Stimulated activated CD8-positive, alpha-beta memory T cell treated with anti-CD3 and anti-CD28 coated beads, Interleukin-12 subunit alpha, Interleukin-12 subunit beta, amount 100 ng/mL, for 24 hours (primary cell): ENCODE data around the gene SUFU.

ENCODE experiments used
- DNase-seq: peaks from one replicate; pipeline ENCODE4 v3.0.0-alpha.2; 2020; ENCODE audit errors: extremely low read depth

SUFU gene

DNA sequence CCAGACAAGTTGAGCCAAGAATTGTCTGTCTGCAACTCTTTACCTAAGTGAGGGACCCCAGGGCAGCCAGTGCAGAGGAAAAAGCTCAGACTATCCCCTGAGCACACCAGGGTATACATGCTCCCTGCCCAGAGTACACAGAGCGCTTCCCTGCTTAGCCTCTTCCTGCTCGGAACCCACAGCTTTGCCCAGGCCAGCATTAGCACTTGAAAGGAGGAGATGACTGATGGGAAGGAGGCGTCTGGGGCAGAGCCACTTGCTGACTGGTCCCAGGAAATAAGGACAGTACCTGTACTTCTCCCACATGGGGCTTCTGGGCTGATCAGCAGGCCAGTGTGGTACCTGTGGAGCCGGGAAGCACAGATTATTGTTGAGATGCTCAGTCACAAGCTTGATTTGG lies 92.1 kb downstream of the SUFU start:
- no peak for DNase-seq

DNA sequence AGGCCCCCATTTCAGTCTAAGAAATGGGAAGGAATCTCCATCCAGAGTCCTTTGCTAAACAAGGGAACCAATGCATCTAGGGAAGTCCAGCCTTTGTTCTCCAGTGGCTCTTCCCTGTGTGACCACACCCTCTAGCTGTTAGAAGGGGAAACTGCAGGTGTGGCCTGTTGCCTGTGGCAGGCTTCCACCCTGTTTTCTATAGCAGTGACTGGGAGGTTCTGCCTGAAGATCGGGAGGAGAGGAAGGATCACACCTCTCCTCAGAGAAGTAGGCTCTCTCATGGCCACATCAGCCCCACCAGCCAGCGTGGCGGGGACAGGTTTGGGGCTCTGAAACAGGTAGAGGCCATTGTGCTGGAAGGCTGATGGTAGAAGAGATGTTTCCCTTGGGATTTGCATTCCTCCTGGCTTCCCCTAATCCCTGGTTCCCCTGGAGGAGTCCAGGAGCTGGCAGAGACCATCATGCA lies 92.8 kb downstream of the SUFU start:
- DNase-seq: no peak

DNA sequence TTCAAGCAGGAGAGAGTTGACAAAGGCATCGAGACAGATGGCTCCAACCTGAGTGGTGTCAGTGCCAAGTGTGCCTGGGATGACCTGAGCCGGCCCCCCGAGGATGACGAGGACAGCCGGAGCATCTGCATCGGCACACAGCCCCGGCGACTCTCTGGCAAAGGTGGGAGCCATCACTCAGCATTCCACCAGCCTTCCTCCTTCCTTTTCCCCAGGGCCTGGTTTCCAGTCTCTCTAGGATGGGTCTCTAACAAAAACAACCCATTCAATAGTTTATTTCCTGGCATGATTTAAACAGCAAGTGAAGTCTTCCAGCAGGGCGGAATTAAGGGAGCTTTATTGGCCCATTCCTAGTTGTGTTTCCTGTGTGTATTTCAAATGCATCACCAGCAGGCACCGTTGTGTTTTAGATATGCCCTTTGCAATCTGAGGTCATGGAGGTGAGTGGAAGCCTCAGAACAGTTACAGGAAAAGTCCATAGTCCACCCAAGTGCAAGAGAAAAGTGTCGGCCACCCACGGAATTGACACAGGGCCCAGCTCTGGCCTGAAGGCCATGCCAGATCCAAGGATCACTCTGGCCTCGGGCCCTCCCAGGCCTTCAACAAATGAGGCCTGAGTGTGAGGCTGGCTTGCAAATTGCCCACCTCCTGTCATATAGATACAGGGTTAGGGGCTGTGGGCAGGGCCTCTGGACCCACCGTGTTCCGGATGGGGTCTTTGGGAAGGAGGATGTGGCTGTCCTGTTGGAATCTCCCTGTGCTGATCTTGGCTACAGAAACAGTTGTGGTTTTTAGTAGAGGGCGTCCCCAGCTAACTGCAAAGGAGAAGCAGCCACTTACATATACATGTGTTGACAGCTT lies 93.6 kb downstream of the SUFU start:
- DNase-seq: no peak

DNA sequence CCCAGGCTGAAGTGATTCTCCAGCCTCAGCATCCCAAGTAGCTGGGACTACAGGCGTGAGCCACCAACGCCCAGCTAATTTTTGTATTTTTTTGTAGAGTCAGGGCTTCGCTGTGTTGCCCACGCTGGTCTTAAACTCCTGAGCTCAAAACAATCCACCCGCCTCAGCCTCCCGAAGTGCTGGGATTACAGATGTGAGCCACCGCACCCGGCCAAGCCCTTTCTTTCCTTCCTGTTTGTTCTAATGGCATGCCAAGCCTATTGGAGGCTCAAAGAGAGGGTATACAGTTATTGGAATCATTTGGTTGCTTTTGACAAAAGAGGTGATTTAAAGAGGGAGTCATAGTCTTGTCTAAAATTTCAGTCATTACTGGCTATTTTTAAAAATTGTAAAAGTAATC lies 94.5 kb downstream of the SUFU start:
- no peak for DNase-seq

DNA sequence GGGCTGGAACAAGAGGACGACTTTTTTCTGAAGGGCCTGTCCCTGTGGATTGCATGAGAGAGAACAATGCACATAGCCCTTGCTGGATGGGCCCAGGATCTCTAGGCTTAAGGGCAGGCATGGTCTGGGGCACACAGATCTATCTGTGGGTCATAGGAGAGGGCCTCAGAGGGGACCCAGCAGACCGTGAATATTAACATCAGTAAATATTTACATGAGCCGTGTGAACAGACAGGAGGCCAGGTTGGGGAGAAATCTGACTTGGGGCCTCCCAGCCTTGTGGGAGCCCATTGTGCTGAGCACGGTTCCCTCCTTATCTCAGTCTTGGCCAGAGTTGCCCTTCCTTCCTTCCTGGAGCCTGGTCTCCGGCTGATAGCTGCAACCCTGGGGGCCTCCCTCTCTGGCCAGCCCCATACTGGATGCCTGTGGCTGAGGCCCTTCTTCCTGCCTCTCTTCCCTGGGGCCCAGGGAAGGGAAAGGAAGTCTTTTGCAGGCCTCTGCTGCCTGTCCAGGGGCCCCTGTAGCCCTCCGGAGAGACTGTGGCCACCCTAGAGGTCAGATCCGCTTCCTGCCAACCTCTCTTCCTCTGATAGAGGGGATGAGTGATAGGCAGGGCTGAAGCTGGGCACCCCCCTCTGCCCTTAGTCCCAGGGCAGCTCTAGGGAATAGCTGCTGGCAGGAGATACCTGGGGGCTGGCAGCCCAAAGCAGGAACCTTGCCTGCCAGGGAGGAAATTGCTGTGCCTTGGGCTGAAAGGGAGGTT lies 96.0 kb downstream of the SUFU start:
- no peak for DNase-seq

DNA sequence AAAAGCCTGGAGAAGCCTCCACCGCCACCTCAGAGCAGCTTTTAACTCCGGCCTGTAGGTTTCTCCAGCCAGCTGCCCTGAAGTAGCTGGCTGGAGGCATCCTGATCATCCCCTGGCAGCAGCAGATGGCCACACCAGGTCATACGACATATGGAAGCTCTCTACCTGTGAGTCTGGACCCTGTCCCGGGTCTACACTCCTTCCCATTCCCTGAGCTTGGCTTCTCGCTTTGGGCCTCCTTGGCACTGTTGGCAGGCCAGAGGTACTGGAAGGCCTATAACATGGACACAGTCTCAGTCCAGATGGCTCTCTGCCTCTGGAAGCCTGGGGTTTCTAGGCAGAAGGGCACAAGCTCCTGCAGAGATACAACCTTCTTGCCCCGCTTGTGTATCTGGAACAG lies 97.0 kb downstream of the SUFU start:
- DNase-seq: no peak

DNA sequence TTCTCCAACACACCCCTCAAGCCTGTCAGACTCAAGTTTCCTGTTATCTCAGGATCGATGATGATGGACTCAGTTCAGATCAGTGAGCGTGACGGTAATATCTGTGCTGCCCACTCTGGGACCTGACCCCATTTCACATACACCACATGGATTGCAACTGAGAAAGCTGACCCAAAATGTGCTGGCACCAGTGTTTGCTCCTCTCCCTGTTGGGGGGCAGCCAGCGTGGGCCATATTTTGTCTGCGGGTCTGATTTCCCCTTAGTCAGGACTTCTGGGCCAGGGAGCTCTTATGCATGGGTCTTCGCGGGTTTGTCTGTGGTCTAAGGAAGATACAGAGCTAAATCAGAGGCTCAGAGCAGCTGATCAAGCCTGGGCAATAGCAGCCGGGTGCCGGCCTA lies 97.9 kb downstream of the SUFU start:
- no peak for DNase-seq

DNA sequence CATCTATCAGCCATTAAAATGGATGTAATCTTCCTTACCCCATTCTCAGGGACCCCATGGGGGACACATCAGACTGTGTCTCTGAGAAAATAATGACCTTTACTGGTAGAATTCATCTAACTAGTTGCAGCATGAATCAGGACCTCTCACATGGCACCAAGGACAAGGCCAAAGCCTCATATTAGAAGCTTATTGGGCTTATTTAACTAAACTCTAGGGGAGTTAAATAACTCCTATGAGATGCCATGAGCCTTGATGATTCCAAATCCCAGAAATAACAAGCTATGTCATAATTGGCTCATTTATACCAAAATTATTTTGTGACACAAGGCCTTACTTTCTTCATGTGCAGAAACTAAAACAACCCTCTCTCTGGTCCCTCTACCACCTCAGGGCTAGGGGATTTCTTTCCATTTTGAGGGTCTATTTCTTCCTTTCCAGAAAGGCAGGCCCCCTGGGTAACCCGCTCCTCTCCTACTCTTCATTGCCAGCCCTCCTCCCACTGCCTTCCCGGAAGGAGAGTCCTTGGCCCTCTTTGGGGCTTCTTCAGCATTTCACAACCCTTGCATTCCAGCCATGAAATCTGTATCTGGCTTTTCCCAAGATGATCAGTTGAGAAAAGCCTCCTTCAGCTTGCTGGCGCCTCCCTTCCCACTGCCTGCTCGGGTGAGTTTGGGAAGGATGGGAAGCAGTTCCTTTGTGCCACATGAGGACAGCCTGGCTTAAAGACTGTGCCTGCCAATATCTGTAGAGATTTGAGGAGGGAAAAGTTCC lies 98.7 kb downstream of the SUFU start:
- DNase-seq: no peak

DNA sequence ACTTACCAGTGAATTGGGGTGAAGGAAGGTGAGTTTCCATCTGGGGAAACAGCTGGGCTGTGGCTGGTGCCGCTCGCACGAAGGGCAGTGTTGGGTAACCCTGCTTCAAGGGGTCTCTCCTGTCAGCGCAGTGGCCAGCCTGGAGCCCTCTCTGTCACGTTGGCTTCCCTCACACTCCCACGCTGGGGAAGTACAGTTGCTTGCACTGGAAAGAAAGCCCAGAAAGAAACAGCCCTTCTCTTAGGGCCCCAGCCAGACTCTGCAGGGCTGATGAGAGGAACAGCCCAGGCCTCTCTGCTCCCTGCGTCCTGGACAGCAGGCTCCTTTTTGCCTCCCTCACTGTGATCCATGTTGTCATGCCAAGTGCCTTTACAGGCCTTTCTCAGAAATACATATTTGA lies 100.2 kb downstream of the SUFU start:
- no peak for DNase-seq

DNA sequence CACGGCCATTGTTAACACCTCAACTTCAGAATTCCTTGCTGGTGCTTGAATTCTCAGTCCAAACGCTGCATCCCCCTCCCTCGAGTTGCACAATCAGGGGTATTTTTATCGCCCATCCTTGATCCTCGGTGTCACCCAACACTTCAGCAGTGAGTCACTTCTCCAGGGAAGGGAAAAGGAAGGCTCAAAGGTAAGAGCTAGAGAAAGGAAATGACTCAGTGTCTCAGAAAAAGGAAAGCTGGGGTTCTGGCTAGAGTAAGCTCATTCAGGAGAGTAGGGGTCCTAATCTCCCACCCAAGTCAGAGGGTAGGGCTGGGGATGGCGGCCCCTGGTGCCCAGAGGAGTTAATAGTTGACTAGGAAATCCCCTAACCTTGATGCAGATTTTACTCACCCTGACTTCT lies 100.7 kb downstream of the SUFU start:
- DNase-seq: no peak

DNA sequence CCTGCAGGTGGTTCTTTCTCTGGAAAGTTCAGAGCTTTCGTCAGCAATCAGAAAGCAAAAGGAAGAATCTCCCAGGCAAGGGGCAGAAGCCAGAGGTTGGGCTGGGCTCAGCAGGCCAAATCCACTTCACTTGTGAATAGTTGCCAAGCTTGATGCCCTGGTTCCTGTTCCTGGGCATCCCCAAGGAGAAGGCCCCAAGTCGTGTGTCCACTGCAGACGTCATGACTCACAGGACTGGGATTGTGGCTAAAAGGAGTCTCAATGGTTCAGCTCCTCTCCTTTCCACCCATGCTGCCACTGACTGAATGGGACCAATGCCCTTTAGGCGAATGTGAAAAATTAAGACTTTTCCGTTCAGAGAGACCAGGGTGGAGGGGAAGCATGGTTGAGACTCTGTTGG lies 101.9 kb downstream of the SUFU start:
- no peak for DNase-seq

DNA sequence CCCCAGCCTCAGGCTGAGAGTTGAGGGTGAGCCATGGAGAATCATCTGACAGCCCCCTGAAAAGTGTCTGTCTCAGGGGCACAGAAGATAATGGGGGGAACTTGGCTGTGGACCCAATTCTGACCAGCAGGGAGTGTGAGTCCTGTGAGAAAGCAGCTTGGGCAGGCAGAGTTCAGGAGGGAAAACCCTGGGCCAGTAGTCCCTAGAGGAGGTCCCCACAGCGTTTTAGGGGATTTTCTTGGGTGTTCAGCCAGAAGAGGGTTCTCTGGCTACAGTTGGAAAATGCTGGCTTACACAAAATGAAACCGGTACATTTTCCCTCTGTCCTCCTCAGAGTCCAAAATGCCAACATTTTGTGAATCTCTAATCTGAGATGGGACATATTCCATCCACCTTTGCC lies 104.7 kb downstream of the SUFU start:
- DNase-seq: no peak

DNA sequence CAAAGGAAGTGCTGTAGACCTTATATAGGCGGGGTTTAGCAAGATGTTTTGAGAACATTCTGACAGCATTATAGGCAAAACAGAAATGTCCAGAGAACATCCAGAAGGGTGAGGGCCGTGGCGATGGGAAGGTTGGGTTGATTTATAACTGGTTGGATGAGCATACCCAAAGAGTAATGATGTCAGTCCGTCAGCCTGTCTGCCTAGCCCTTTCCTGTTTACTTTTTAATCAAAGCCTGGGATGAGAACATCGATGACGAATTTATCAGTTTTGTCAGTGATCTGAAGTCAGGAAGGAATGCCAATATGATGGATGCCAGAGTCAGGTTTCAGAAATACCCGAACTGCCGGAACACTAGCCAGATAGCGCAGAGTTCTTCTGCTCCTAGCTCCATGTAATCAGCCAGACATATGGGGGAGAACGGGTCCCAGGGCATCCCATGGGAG lies 106.7 kb downstream of the SUFU start:
- DNase-seq: no peak

DNA sequence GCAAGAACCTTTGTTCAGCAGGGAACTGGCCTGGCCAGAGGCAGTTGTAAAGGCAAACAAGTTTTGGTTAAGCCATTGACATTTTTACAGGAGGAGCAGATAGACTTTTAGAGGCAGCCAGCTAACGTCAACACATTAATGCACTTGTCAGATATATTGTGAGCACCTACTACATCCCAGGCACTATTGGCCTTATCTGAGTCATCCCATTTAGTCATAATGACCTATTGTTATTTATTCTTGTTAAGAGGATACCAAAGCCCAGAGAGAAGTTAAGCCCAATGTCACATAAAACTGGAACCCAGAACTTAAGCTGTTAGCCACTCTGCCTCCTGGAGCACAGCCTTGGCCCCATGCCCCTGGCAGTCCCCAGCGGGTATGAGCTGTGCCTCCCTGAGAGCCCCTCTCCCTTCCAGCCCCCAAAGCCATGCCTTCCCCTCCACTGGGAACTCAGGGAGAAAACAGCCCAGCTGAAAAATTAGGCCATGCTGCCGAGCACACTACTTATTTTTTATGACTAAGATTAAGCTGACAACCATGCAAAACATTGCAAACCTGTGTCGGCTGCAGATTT lies 107.8 kb downstream of the SUFU start:
- no peak for DNase-seq

DNA sequence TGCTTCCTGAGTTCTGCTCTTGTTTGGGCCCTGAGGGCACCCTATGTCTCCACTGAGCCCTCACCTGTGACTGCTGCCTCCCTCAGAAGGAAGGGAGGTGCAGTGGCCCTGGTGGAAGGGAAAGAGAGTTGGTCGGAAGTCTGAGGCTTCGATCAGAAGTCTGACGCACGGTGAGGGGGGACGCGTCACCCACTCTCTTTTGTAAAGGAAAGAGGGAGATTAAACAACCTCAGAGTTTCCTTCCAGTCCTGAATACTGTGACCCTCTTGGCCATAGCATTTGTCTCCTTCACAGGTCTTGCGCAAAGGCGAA lies 109.1 kb downstream of the SUFU start:
- DNase-seq: no peak

DNA sequence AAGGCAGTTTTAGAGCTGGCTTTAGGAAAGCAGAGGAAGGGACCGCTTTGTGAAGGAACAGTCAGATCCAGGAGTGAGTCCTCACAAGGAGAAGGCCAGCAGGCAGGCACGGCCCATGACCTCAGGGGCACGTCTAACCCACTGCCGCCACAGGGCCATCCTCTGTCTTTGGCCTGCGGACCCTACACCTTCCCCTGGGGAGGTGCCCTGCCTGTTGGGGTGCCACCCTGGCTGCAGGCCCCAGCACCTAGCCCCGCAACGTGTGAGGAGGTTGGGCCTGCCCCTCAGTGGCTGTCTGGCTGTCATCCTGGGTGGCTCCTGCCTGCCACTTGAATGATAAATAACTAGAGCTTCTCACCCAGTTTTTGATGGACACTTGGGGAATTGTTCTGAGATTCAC lies 109.5 kb downstream of the SUFU start:
- DNase-seq: no peak

DNA sequence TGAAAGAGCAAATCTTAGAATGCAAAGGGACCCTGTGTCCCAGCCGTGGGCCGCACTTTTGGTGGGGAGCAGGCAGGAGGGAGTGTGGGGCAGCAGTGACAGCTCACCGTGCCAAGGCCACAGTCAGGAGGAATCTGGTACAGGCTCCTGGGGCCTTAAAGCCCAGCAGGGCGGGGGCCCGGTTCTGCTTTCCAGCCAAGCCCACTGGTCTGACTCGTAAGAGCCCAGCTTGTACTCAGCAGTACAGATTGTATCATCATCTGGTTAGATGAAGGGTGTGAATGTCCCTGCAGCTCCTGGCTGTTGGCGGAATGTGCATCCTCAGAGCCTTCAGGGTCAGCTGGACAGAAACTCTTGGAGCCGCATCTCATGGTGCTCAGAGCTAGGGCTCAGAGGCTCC lies 110.0 kb downstream of the SUFU start:
- no peak for DNase-seq

DNA sequence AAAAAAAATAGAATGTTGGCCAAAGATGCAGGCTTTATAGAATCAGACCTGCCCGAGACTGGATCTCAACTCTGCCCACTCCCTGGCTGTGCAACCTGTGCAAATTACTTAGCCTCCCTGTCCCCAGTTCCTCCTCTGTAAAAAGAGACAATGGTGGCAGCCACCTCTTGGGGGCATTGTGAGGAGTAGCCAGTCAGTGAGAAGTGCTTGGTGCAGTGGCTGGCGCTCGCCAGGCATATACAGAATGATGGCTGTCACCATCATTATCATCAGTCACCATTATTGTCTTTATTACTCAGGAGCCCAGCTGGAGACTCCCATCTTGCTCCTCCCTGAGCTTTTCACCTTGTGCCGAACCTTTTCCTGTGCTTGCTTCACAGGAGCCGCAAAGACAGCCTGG lies 111.1 kb downstream of the SUFU start:
- DNase-seq: no peak

DNA sequence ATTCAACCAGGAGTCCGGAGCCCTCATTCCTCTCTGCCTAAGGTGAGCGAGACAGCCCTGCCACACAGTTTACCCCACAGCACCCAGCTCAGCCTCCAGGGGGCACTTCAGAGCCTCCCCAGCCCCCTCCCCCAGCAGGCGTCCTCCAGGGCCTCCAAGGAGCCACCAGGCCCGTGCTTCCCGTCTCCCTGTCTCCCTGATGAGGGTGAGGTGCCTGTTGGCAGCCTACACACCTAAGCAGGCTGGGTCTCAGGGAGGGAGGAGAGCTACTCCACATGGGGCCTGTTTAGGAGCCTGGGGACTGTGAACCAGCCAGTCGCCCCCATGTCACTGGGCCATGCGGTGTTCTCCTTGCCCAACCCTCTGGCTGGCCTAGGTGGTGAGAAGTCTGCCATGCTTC lies 111.6 kb downstream of the SUFU start:
- no peak for DNase-seq

DNA sequence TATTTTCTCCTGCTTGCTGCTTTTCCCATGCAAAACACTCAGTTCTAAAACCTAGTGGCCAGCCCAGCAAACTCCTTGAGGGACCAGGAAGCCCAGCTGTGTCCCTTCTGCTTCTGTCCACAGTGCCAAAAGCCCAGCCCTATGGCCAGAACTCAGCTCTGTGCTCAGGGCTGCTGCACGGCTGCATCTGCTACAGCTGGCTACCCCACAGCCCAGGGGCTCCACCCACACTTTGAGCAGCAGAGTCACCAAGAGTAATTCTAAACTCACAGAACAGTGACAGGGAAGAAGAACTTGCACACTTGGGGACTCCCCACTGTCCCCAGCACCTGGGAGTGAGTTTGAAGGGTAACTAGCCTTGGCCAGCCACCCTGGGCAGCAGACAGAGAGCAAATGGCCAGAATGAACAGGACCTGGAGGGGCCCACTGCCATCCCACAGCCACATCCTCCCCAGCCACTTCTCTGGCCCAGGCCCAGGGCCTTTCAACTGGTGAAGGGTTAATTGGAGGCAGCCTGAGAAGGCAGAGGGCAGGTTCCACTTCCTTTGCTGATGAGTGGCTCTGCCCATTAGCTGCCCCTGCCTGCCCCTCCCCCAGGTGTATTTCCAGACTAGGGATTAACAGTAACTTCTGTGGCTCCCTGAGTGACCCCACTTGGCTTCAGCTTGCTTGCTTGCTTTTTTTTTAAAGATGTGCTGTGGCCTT lies 112.4 kb downstream of the SUFU start:
- DNase-seq: no peak

DNA sequence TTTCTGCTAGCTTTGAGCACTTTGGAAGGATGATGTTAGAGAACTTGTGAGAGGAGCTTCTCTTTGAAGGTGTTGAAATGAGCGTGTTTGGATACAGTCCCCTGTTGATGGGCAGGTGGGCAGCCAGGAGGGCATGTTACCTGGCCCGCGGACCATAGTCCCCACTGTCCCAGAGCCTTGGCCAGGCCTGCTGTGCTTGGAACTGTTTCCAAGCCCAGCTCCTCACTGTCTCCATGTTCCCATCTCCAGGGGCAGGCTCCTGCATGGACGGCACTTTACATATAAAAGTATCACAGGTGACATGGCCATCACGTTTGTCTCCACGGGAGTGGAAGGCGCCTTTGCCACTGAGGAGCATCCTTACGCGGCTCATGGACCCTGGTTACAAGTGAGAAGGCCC lies 113.3 kb downstream of the SUFU start:
- DNase-seq: no peak

DNA sequence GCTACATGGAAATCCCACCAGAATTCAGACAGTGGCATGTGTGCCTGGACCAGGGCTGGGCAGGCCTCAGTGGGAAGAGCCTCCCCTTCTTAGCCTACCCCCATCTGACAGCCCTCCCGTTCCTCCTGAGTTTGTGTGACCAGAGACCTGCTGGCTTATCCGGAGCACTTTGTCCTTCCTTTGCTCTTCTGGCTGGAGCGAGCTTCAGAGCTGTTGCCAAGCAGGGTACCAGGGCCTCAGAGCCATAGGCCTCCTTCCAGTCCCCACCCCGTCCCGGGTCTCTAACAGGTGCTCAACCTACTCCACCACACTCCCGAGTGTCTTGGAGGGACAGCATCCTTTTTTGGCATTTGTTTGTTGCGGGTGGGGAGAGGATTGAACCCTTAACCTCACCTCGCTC lies 114.0 kb downstream of the SUFU start:
- no peak for DNase-seq
